HG03196 (cell line): ENCODE data around the gene SLC4A1.
A peak's percentile ranks its signal among the peaks of the same experiment; 100 is the strongest.

Source experiments
- ATAC-seq: cut with Tn5 transposase; IDR thresholded peaks from one replicate; pipeline ENCODE4 v1.9.1; 2021; ENCODE audit not compliant: unreplicated experiment

Gene SLC4A1

GRCh38 chr17:44207319-44207718 lies 60.6 kb downstream of the SLC4A1 start:
- no peak for ATAC-seq

DNA sequence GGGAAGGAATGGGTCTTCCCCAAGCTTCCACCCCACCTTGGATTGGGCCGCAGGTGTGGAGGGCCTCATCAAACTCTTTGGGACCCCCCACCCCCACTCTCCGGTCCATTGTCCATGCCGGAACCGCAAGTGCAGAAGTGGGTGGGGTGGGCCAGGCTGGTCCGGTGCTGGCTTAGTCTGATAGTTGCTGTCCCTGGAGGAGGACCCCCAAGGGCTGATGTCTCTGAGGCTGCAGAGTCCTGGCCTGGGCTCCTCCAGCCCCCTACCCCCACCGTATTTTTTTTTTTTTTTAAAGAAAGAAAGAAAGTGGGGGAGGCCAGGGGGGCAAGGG lies 61.1 kb downstream of the SLC4A1 start:
- no peak for ATAC-seq

GRCh38 chr17:44205962-44206824 lies 61.7 kb downstream of the SLC4A1 start:
- no peak for ATAC-seq

GRCh38 chr17:44204441-44204882 lies 63.5 kb downstream of the SLC4A1 start:
- no peak for ATAC-seq

DNA sequence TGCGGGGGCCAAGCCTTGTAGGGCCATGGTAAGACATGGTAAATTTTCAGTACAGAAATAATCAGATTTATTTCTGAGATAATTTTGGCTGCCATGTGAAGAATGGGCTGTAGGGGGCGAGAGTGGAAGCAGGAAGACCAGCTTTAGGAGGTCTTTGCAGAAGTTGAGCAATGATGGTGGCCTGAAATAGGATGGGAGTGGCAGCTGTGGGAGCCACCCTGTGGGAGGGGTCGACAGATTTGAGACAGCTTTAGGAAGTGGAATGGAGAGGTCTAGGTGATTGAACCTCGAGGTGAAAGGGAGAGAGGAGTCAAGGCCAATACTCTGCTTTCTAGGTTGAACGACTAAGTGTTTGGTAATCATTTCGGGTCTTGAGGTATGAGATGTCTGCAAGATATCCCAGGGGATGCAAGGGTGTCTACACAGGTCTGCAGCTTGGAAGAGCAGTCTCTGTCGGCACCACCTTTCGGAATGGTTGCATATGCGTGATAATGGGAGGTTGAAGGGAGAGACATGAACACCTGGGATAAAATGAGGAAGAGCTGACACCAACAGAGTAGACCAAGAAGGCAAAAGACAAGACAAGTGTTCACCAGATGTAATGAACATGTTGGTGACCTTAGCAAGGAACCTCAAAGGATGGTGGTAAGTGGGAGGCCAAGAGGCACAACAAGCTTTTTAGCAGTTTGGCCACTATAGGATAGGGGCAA lies 64.0 kb downstream of the SLC4A1 start:
- ATAC-seq: no peak

GRCh38 chr17:44202756-44203155 lies 65.2 kb downstream of the SLC4A1 start:
- ATAC-seq: no peak

GRCh38 chr17:44200478-44201155 lies 67.3 kb downstream of the SLC4A1 start:
- no peak for ATAC-seq

GRCh38 chr17:44199553-44200477 lies 68.1 kb downstream of the SLC4A1 start, which contains the start of gene ATXN7L3:
TSS of gene ATXN7L3 (minus strand) at chr17:44199884. CDS start at chr17:44198070, 1,814 bp downstream.
- ATAC-seq: peak; percentile 65

GRCh38 chr17:44198721-44199552 lies 69.0 kb downstream of the SLC4A1 start:
- peak; percentile 20 for ATAC-seq
